ENCODE measurements around the gene ARHGAP12.

The ARHGAP12 gene

DNA sequence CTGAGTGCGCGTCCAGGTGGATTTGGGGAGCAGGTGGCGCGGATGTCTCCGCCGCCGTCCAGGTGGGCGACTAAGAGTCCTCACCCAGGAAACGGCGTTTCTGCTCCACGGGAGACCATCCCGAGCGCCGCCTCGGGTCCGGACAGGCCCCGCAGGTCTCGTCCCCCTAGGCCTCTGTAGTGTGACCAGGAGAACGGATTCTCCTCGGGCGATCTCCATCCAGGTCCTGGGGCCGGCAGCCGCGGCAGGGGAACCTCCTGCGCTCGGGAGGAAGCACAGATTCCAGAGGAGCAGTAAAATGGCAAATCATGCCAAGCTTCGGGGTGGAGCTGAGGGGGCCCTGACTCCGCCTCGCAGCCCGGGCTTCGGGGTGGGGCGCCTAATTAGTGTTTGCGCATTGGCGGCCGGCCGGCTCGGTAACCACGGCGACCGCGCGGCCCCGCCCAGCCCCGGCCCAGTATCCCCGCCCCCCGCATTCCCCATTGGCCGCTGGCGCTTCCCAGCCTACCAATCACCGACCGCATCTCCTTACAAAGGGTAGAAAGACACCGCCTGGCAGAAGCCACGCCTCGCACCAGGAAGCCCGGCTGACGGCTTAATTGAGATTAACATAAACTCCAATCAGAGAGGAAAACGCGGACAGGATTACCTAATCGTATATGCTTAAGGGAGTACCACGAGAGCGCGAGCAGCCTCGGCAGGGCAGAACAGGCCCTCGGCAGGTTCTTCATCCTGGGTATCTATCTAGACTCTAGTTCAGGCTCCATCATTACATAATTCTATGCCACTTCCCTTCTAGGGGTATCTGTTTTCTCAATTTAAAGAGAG lies 168.6 kb downstream of the ARHGAP12 start (continued):
- TF ChIP-seq ZIC2 (tag by site-specific recombination; IDR thresholded peaks at IDR 0.05) (peak; percentile 43; the same call in 1 of the 2 replicates), ZNF48 (tag by site-specific recombination; IDR thresholded peaks at IDR 0.05) (no peak), ZNF335 (tag by site-specific recombination; conservative IDR thresholded peaks at IDR 0.05) (peak; percentile 76), ZNF221 (tag by site-specific recombination; IDR thresholded peaks at IDR 0.05; ENCODE audit: borderline replicate concordance) (no peak), BCL11A (tag by site-specific recombination; IDR thresholded peaks at IDR 0.05; ENCODE audit: low read depth) (no peak), ZNF138 (tag by site-specific recombination; IDR thresholded peaks at IDR 0.05; ENCODE audit: borderline replicate concordance) (no peak), ZBTB20 (tag by site-specific recombination; IDR thresholded peaks at IDR 0.05) (peak; percentile 98), ZNF561 (tag by site-specific recombination; IDR thresholded peaks at IDR 0.05; ENCODE audit: borderline replicate concordance) (no peak; the same call in 1 of the 2 replicates), SP2 (tag by site-specific recombination; IDR thresholded peaks at IDR 0.05) (peak; percentile 83), KLF10 (tag by site-specific recombination; IDR thresholded peaks at IDR 0.05) (no peak), ZNF146 (tag by site-specific recombination; IDR thresholded peaks at IDR 0.05) (no peak), TRIM28 (IDR thresholded peaks at IDR 0.05; ENCODE audit: borderline replicate concordance, low read length) (peak; percentile 68; the same call in 1 of the 2 replicates), ZNF114 (tag by site-specific recombination; IDR thresholded peaks at IDR 0.05) (no peak), ZNF391 (tag by site-specific recombination; IDR thresholded peaks at IDR 0.05; ENCODE audit: borderline replicate concordance, low read depth) (no peak), ZNF571 (tag by site-specific recombination; IDR thresholded peaks at IDR 0.05) (no peak), KLF8 (tag by site-specific recombination; IDR thresholded peaks at IDR 0.05) (peak; percentile 75), YY1 (tag by site-specific recombination; IDR thresholded peaks at IDR 0.05) (no peak), ZNF610 (tag by site-specific recombination; IDR thresholded peaks at IDR 0.05; ENCODE audit: borderline replicate concordance) (peak; percentile 50; the same call in 1 of the 2 replicates), MZF1 (tag by site-specific recombination; IDR thresholded peaks at IDR 0.05; ENCODE audit: borderline replicate concordance) (no peak), ZNF23 (tag by site-specific recombination; IDR thresholded peaks at IDR 0.05; ENCODE audit: borderline replicate concordance) (no peak), ZNF19 (tag by site-specific recombination; IDR thresholded peaks at IDR 0.05; ENCODE audit: low read depth) (no peak), ZNF843 (tag by site-specific recombination; IDR thresholded peaks at IDR 0.05) (no peak), ZNF133 (tag by site-specific recombination; IDR thresholded peaks at IDR 0.05) (no peak), ZEB2 (tag by site-specific recombination; IDR thresholded peaks at IDR 0.05) (peak; percentile 72; the same call in 1 of the 2 replicates), ZNF473 (tag by site-specific recombination; IDR thresholded peaks at IDR 0.05) (no peak), ZNF274 (IDR thresholded peaks at IDR 0.05; ENCODE audit: low read length) (no peak), ZNF274 (tag by site-specific recombination; IDR thresholded peaks at IDR 0.05; ENCODE audit: borderline replicate concordance) (no peak), ZFP3 (tag by site-specific recombination; IDR thresholded peaks at IDR 0.05; ENCODE audit: low read depth) (no peak), ZNF624 (tag by site-specific recombination; IDR thresholded peaks at IDR 0.05) (no peak), ZNF311 (tag by site-specific recombination; IDR thresholded peaks at IDR 0.05; ENCODE audit: borderline replicate concordance) (no peak), KLF7 (tag by site-specific recombination; IDR thresholded peaks at IDR 0.05; ENCODE audit: borderline replicate concordance) (no peak; the same call in 1 of the 2 replicates), ZNF707 (tag by site-specific recombination; IDR thresholded peaks at IDR 0.05) (no peak), ZNF777 (tag by site-specific recombination; IDR thresholded peaks at IDR 0.05; ENCODE audit: borderline replicate concordance) (no peak), ZNF121 (tag by site-specific recombination; IDR thresholded peaks at IDR 0.05) (no peak), ZNF169 (tag by site-specific recombination; IDR thresholded peaks at IDR 0.05) (no peak), ZNF354C (tag by site-specific recombination; IDR thresholded peaks at IDR 0.05; ENCODE audit: borderline replicate concordance, low read depth) (no peak)
- TF ChIP-seq, protein P1, sequence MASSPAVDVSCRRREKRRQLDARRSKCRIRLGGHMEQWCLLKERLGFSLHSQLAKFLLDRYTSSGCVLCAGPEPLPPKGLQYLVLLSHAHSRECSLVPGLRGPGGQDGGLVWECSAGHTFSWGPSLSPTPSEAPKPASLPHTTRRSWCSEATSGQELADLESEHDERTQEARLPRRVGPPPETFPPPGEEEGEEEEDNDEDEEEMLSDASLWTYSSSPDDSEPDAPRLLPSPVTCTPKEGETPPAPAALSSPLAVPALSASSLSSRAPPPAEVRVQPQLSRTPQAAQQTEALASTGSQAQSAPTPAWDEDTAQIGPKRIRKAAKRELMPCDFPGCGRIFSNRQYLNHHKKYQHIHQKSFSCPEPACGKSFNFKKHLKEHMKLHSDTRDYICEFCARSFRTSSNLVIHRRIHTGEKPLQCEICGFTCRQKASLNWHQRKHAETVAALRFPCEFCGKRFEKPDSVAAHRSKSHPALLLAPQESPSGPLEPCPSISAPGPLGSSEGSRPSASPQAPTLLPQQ (tag by site-specific recombination; IDR thresholded peaks at IDR 0.05): peak; percentile 23; the same call in 1 of the 2 replicates
- TF ChIP-seq, protein P2, sequence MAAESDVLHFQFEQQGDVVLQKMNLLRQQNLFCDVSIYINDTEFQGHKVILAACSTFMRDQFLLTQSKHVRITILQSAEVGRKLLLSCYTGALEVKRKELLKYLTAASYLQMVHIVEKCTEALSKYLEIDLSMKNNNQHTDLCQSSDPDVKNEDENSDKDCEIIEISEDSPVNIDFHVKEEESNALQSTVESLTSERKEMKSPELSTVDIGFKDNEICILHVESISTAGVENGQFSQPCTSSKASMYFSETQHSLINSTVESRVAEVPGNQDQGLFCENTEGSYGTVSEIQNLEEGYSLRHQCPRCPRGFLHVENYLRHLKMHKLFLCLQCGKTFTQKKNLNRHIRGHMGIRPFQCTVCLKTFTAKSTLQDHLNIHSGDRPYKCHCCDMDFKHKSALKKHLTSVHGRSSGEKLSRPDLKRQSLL (tag by site-specific recombination; IDR thresholded peaks at IDR 0.05): peak; percentile 26; the same call in 1 of the 2 replicates
- TF ChIP-seq, protein P3, sequence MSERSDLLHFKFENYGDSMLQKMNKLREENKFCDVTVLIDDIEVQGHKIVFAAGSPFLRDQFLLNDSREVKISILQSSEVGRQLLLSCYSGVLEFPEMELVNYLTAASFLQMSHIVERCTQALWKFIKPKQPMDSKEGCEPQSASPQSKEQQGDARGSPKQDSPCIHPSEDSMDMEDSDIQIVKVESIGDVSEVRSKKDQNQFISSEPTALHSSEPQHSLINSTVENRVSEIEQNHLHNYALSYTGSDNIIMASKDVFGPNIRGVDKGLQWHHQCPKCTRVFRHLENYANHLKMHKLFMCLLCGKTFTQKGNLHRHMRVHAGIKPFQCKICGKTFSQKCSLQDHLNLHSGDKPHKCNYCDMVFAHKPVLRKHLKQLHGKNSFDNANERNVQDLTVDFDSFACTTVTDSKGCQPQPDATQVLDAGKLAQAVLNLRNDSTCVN (tag by site-specific recombination; optimal IDR thresholded peaks at IDR 0.05): peak; percentile 52
